NB4 (cell line): Measurements from ENCODE around the gene PIK3AP1.

Experiments used
- CTCF ChIP-seq: IDR thresholded peaks from one replicate; pipeline ENCODE4 v1.5.1; 2012; ENCODE audit warnings: low read depth, low read length
- MAX ChIP-seq: IDR thresholded peaks from 2 replicates; pipeline ENCODE4 v1.6.1; 2011; ENCODE audit warnings: low read depth, low read length

- TF ChIP-seq CTCF (no peak), MAX (no peak)
Observed at GRCh38 chr10:96584035-96584434, 136.3 kb downstream of the PIK3AP1 start.
